Measurements from ENCODE around the gene BLOC1S1. TPM values are rescaled to one million over a fixed set of nuclear protein-coding genes. Genes with fewer than 3 reads are reported as not detected.
"Not testable (repeated sequence)": the region's sequence is repeated elsewhere in the genome, so short reads cannot be mapped to it uniquely, and the experiment has no call there.

Gene BLOC1S1
- total and polyA plus RNA-seq, 4 experiments from 2014 or later, result 75.1 to 87.1 (median 83.7) TPM

DNA sequence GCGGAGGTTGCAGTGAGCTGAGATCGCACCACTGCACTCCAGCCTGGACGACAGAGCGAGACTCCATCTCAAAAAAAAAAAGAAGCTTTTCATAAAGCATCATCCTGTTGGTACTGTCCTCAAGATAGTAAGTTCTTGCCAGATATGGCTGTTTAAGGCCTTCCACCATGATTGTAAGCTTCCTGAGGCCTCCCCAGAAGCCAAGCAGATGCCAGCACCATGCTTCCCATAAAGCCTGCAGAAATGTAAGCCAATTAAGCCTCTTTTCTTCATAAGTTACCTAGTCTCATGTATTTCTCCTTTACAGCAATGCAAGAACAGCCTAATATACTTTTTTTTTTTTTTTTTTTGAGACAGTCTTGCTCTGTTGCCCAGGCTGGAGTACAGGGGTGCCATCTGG lies 42.7 kb downstream of the BLOC1S1 start:
- H3K4me1 ChIP-seq (ENCODE audit: insufficient read depth, low read length); H3K27ac ChIP-seq (ENCODE audit: low read depth, low read length); H3K27me3 ChIP-seq (ENCODE audit: insufficient read depth, low read length); DNase-seq; H3K4me3 ChIP-seq (ENCODE audit: low read length in 2 of 2); H3K4me3 Mint-ChIP-seq; H3K4me1 Mint-ChIP-seq; H3K9me3 ChIP-seq (ENCODE audit: control insufficient read depth in 1 of 2, low read length in 2 of 2); H3K9me3 Mint-ChIP-seq; intact Hi-C loops (cut with micrococcal nuclease); H3K27me3 Mint-ChIP-seq: not testable (repeated sequence)
- H3K36me3 ChIP-seq (ENCODE audit: insufficient read depth, low read length), result peaks cover 44% of the 10 kb centered on the region
- Mint-ChIP-seq H3K36me3 (peaks cover 24 to 62% of the 10 kb centered on the region in 2 donors), H3K27ac (peak overlapping the region in 3 of 7 donors; percentile 17 to 57 (median 48))
- POLR2A ChIA-PET (ENCODE audit: partially characterized antibody), result interaction anchor here (5.3 kb wide), 1 partner anchor 15 kb away, joined by 18 read pairs; the partner anchor contains the start of gene GDF11
- CTCF ChIA-PET (ENCODE audit: partially characterized antibody), result interaction anchor here (0.7 kb wide), 1 partner anchor 271 kb away, joined by 3 read pairs; no protein-coding TSS in a partner anchor

GRCh38 chr12:55760663-55761062 lies 44.8 kb downstream of the BLOC1S1 start:
- Histone ChIP-seq H3K4me1 (ENCODE audit: insufficient read depth, low read length) (no peaks in the 10 kb centered on the region), H3K27me3 (ENCODE audit: insufficient read depth, low read length) (no peaks in the 10 kb centered on the region), H3K27ac (ENCODE audit: low read depth, low read length) (no peak overlapping the region), H3K4me3 (ENCODE audit: low read length in 2 of 2) (no peak overlapping the region), H3K36me3 (ENCODE audit: insufficient read depth, low read length) (peaks cover 30% of the 10 kb centered on the region), H3K9me3 (ENCODE audit: control insufficient read depth in 1 of 2, low read length in 2 of 2) (no peaks in the 10 kb centered on the region)
- DNase-seq, result no peak
- H3K36me3 Mint-ChIP-seq, result peaks cover 25 to 52% of the 10 kb centered on the region in 2 donors
- H3K27me3 Mint-ChIP-seq, result no peaks in the 10 kb centered on the region
- no peaks in the 10 kb centered on the region for H3K9me3 Mint-ChIP-seq
- peak overlapping the region; percentile 6 to 84 (median 36) for H3K27ac Mint-ChIP-seq
- H3K4me1 Mint-ChIP-seq, result peaks cover 0 to 4% (median 2%) of the 10 kb centered on the region in 4 donors
- CTCF ChIA-PET (ENCODE audit: partially characterized antibody), result interaction anchor here (1.4 kb wide), 1 partner anchor 12 kb away, joined by 4 read pairs; no protein-coding TSS in a partner anchor
- H3K4me3 Mint-ChIP-seq, result no peak overlapping the region
- intact Hi-C loops (cut with micrococcal nuclease), result no loop called here
- POLR2A ChIA-PET (ENCODE audit: partially characterized antibody), result no interaction called here

DNA sequence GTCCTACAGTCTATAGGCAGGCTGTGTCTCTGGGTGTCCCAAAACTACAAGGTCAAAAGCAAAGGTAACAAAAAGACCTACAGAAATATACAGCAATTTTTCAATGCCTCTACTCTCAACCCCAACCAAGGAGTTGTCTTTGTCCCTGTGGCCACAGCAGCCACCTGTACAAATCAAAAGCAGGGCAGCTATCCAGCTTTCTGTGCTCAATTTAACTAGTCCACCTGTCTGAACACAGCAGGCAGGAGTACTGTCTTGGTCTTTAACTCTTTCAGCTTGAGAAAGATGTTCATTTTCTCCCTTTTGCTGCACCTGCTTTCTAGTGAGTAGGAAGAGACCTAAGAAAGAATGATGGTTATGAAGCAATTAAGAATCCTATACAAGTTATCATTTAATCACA lies 46.8 kb downstream of the BLOC1S1 start:
- CTCF ChIA-PET (ENCODE audit: partially characterized antibody), result no interaction called here
- H3K27ac Mint-ChIP-seq, result no peak overlapping the region

DNA sequence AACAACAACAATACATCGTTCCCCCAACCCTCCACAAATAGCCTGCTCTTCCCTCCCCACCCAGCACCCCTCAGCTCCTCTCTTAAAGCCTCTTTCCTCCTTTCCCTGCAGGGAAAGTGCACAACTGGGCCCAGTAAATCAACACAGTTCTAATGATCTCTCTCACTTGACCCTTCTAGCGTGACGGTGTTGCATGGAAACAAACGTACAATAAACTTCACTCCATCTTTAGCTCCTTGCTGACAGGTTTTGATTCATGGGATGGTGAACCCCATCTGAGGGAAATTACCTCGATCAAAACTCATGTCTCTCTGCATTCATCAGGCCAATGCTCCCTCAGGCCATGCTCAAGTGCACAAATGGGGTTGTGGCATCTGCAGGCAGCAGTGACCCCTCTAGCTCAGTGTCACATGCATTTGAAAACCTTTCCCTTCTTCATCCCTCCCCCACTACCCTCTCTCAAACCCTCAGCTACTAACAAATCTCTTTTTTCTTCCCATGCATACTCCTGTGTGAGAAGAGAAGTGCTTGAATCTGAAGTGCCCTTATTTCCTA lies 50.0 kb downstream of the BLOC1S1 start:
- no peak overlapping the region for H3K4me3 Mint-ChIP-seq
- ChIA-PET POLR2A (ENCODE audit: partially characterized antibody) (interaction anchor here (0.7 to 1.3 kb wide), 2 partner anchors 13 to 27 kb away, joined by 3 read pairs; no protein-coding TSS in a partner anchor), CTCF (ENCODE audit: partially characterized antibody) (interaction anchor here (0.5 to 1.5 kb wide), 4 partner anchors 11 to 582 kb away, joined by 3 to 5 read pairs (median 4); no protein-coding TSS in a partner anchor)
- peak overlapping the region in 5 of 7 donors; percentile 9 to 74 (median 56) for H3K27ac Mint-ChIP-seq
- Histone ChIP-seq H3K4me1 (ENCODE audit: insufficient read depth, low read length) (no peaks in the 10 kb centered on the region), H3K9me3 (ENCODE audit: control insufficient read depth in 1 of 2, low read length in 2 of 2) (no peaks in the 10 kb centered on the region), H3K36me3 (ENCODE audit: insufficient read depth, low read length) (peaks cover 5% of the 10 kb centered on the region), H3K27me3 (ENCODE audit: insufficient read depth, low read length) (no peaks in the 10 kb centered on the region), H3K27ac (ENCODE audit: low read depth, low read length) (no peak overlapping the region), H3K4me3 (ENCODE audit: low read length in 2 of 2) (no peak overlapping the region)
- intact Hi-C loops (cut with micrococcal nuclease), result no loop called here
- H3K36me3 Mint-ChIP-seq, result peaks cover 15 to 45% of the 10 kb centered on the region in 2 donors
- peaks cover 0 to 10% (median 5%) of the 10 kb centered on the region in 4 donors for H3K4me1 Mint-ChIP-seq
- no peak for DNase-seq
- no peaks in the 10 kb centered on the region for H3K9me3 Mint-ChIP-seq
- no peaks in the 10 kb centered on the region for H3K27me3 Mint-ChIP-seq

More for the DNA sequence above, 46.8 kb downstream of the BLOC1S1 start:
- Histone ChIP-seq H3K4me3 (ENCODE audit: low read length in 2 of 2) (no peak overlapping the region), H3K4me1 (ENCODE audit: insufficient read depth, low read length) (no peaks in the 10 kb centered on the region), H3K27ac (ENCODE audit: low read depth, low read length) (no peak overlapping the region), H3K9me3 (ENCODE audit: control insufficient read depth in 1 of 2, low read length in 2 of 2) (no peaks in the 10 kb centered on the region), H3K36me3 (ENCODE audit: insufficient read depth, low read length) (peaks cover 15% of the 10 kb centered on the region), H3K27me3 (ENCODE audit: insufficient read depth, low read length) (no peaks in the 10 kb centered on the region)
- Mint-ChIP-seq H3K4me3 (no peak overlapping the region), H3K9me3 (no peaks in the 10 kb centered on the region), H3K4me1 (peaks cover 0 to 8% (median 2%) of the 10 kb centered on the region in 4 donors), H3K36me3 (peaks cover 19 to 47% of the 10 kb centered on the region in 2 donors), H3K27me3 (no peaks in the 10 kb centered on the region)
- DNase-seq, result no peak
- POLR2A ChIA-PET (ENCODE audit: partially characterized antibody), result no interaction called here
- intact Hi-C loops (cut with micrococcal nuclease), result no loop called here

GRCh38 chr12:55767156-55767555 lies 51.3 kb downstream of the BLOC1S1 start:
- DNase-seq, result no peak
- H3K27ac ChIP-seq (ENCODE audit: low read depth, low read length), result no peak overlapping the region
- H3K4me3 ChIP-seq (ENCODE audit: low read length in 2 of 2), result no peak overlapping the region
- H3K4me1 ChIP-seq (ENCODE audit: insufficient read depth, low read length), result no peaks in the 10 kb centered on the region
- ChIA-PET CTCF (ENCODE audit: partially characterized antibody) (interaction anchor here (0.6 to 1.5 kb wide), 2 partner anchors 173 to 206 kb away, joined by 3 to 5 read pairs; no protein-coding TSS in a partner anchor), POLR2A (ENCODE audit: partially characterized antibody) (no interaction called here)
- H3K9me3 ChIP-seq (ENCODE audit: control insufficient read depth in 1 of 2, low read length in 2 of 2), result no peaks in the 10 kb centered on the region
- Mint-ChIP-seq H3K9me3 (no peaks in the 10 kb centered on the region), H3K4me3 (no peak overlapping the region), H3K36me3 (peaks cover 26 to 52% of the 10 kb centered on the region in 2 donors), H3K4me1 (peaks cover 4 to 13% (median 5%) of the 10 kb centered on the region in 4 donors), H3K27ac (peak overlapping the region in 1 of 7 donors; percentile 55), H3K27me3 (no peaks in the 10 kb centered on the region)
- intact Hi-C loops (cut with micrococcal nuclease), result no loop called here
- H3K36me3 ChIP-seq (ENCODE audit: insufficient read depth, low read length), result peaks cover 12% of the 10 kb centered on the region
- H3K27me3 ChIP-seq (ENCODE audit: insufficient read depth, low read length), result no peaks in the 10 kb centered on the region

Other genes starting within 250 kb of the BLOC1S1 start
- not detected for gene OR6C70, start 245.9 kb upstream of the BLOC1S1 start, total RNA-seq
- not detected for gene OR6C70, start 245.9 kb upstream of the BLOC1S1 start, polyA plus RNA-seq
- not detected for gene OR6C68, start 223.7 kb upstream of the BLOC1S1 start, total RNA-seq
- gene OR6C68, start 223.7 kb upstream of the BLOC1S1 start, polyA plus RNA-seq, result not detected
- gene OR6C4, start 166.4 kb upstream of the BLOC1S1 start, total RNA-seq, result not detected
- not detected for gene OR6C4, start 166.4 kb upstream of the BLOC1S1 start, polyA plus RNA-seq
- gene OR2AP1, start 143.6 kb upstream of the BLOC1S1 start, total RNA-seq, result not detected
- gene OR2AP1, start 143.6 kb upstream of the BLOC1S1 start, polyA plus RNA-seq, result not detected
- gene OR10P1, start 79.2 kb upstream of the BLOC1S1 start, total RNA-seq, result not detected
- not detected for gene OR10P1, start 79.2 kb upstream of the BLOC1S1 start, polyA plus RNA-seq
- 1 to 10 TPM; 2.5 to 2.9 TPM for gene ITGA7, start 8.1 kb upstream of the BLOC1S1 start, total RNA-seq
- gene ITGA7, start 8.1 kb upstream of the BLOC1S1 start, polyA plus RNA-seq, result not detected
- 10 to 100 TPM; 29.9 to 32.5 TPM for gene RDH5, start 4.3 kb downstream of the BLOC1S1 start, total RNA-seq
- 1 to 10 TPM; 1.4 to 1.8 TPM for gene RDH5, start 4.3 kb downstream of the BLOC1S1 start, polyA plus RNA-seq
- gene CD63, start 13.0 kb downstream of the BLOC1S1 start, total RNA-seq, result 10 to 100 TPM; 76.4 to 79.7 TPM
- gene CD63, start 13.0 kb downstream of the BLOC1S1 start, polyA plus RNA-seq, result 100 to 1,000 TPM; 191 to 349 TPM
- 10 to 100 TPM; 15.1 to 15.8 TPM for gene GDF11, start 27.1 kb downstream of the BLOC1S1 start, total RNA-seq
- gene GDF11, start 27.1 kb downstream of the BLOC1S1 start, polyA plus RNA-seq, result 1 to 10 TPM in 1 of 2 donors, under 1 TPM in 1; 0.25 to 1.6 TPM
- gene SARNP, start 101.7 kb downstream of the BLOC1S1 start, total RNA-seq, result 10 to 100 TPM; 47.7 to 49.4 TPM
- 100 to 1,000 TPM in 1 of 2 donors, 10 to 100 TPM in 1; 90.2 to 122 TPM for gene SARNP, start 101.7 kb downstream of the BLOC1S1 start, polyA plus RNA-seq
- gene ORMDL2, start 102.0 kb downstream of the BLOC1S1 start, total RNA-seq, result 10 to 100 TPM; 42.6 to 44.4 TPM
- 100 to 1,000 TPM in 1 of 2 donors, 10 to 100 TPM in 1; 95.8 to 142 TPM for gene ORMDL2, start 102.0 kb downstream of the BLOC1S1 start, polyA plus RNA-seq
- gene DNAJC14, start 113.5 kb downstream of the BLOC1S1 start, total RNA-seq, result 10 to 100 TPM; 31.8 to 42.4 TPM
- 10 to 100 TPM; 32.7 to 36.8 TPM for gene DNAJC14, start 113.5 kb downstream of the BLOC1S1 start, polyA plus RNA-seq
- 1 to 10 TPM in 1 of 2 experiments, under 1 TPM in 1; 0.67 to 1.3 TPM for gene MMP19, start 126.9 kb downstream of the BLOC1S1 start, total RNA-seq
- gene MMP19, start 126.9 kb downstream of the BLOC1S1 start, polyA plus RNA-seq, result not detected
- 10 to 100 TPM; 35.7 to 39.3 TPM for gene PYM1, start 211.8 kb downstream of the BLOC1S1 start, total RNA-seq
- 10 to 100 TPM; 75.1 to 86.9 TPM for gene PYM1, start 211.8 kb downstream of the BLOC1S1 start, polyA plus RNA-seq
- gene DGKA, start 215.1 kb downstream of the BLOC1S1 start, total RNA-seq, result 1,000 to 10,000 TPM; 1,301 to 1,410 TPM
- gene DGKA, start 215.1 kb downstream of the BLOC1S1 start, polyA plus RNA-seq, result 100 to 1,000 TPM; 195 to 493 TPM
- gene PMEL, start 250.0 kb downstream of the BLOC1S1 start, total RNA-seq, result not detected
- gene PMEL, start 250.0 kb downstream of the BLOC1S1 start, polyA plus RNA-seq, result not detected